ENCODE results near the gene KIF22. TPM values are rescaled to one million over a fixed set of nuclear protein-coding genes. Genes with fewer than 3 reads are reported as not detected.

The KIF22 gene
- total and polyA plus RNA-seq, 9 of the 15 experiments (the other 6 are each of a cell fraction or from before 2014, with no cell fraction given), result 8.7 to 232 (median 131) TPM

- peak; percentile 87; the same call in 1 of the 2 replicates for TF ChIP-seq NR3C1 (CRISPR knock-in tag; IDR thresholded peaks at IDR 0.05)
- TF ChIP-seq NR2C1 (IDR thresholded peaks at IDR 0.05), result no peak
- TF ChIP-seq NR2C1 (tag; IDR thresholded peaks at IDR 0.05), result peak; percentile 61; the same call in 1 of the 2 replicates
- 0 out of 2 replicates have a peak, but pooled peaks have one; percentile 36 for TF ChIP-seq PHTF2 (CRISPR knock-in tag; IDR thresholded peaks at IDR 0.05)
- peak; percentile 52 for TF ChIP-seq E2F8 (IDR thresholded peaks at IDR 0.05; ENCODE audit: low read depth, partially characterized antibody)
- peak; percentile 44 for TF ChIP-seq MXD1 (CRISPR knock-in tag; IDR thresholded peaks at IDR 0.05; ENCODE audit: borderline replicate concordance, poor library complexity, severe bottlenecking)
- no peak for TF ChIP-seq THAP7 (CRISPR knock-in tag; IDR thresholded peaks at IDR 0.05)
- TF ChIP-seq PTTG1 (tag; IDR thresholded peaks at IDR 0.05; ENCODE audit: low read depth), result no peak
- no peak for TF ChIP-seq NFE2L1 (tag; IDR thresholded peaks at IDR 0.05; ENCODE audit: borderline replicate concordance, low read depth)
- TF ChIP-seq ZNF584 (CRISPR knock-in tag; IDR thresholded peaks at IDR 0.05; ENCODE audit: low read depth), result 0 out of 2 replicates have a peak, but pooled peaks have one; percentile 13
- TF ChIP-seq CGGBP1 (CRISPR knock-in tag; IDR thresholded peaks at IDR 0.05), result no peak
- TF ChIP-seq SIN3B (IDR thresholded peaks at IDR 0.05; ENCODE audit: low read depth), result no peak
- peak; percentile 84; the same call in 1 of the 2 replicates for TF ChIP-seq ZNF740 (CRISPR knock-in tag; IDR thresholded peaks at IDR 0.05)
- no peak for TF ChIP-seq ZNF740 (tag; IDR thresholded peaks at IDR 0.05)
- TF ChIP-seq RBBP5 (IDR thresholded peaks at IDR 0.05; ENCODE audit: borderline replicate concordance, insufficient read depth, low read length, poor library complexity, severe bottlenecking), result peak; percentile 49
- TF ChIP-seq NR4A1 (CRISPR knock-in tag; IDR thresholded peaks at IDR 0.05), result peak; percentile 87
- TF ChIP-seq NR4A1 (tag; IDR thresholded peaks at IDR 0.05), result peak; percentile 31; the same call in 1 of the 2 replicates
- TF ChIP-seq HNRNPLL (IDR thresholded peaks at IDR 0.05; ENCODE audit: low read depth, low read length, poor library complexity, severe bottlenecking), result peak; percentile 97
- TF ChIP-seq ZNF175 (CRISPR knock-in tag; IDR thresholded peaks at IDR 0.05; ENCODE audit: low read depth), result peak; percentile 82; the same call in 1 of the 2 replicates
- no peak for TF ChIP-seq ZNF551 (CRISPR knock-in tag; IDR thresholded peaks at IDR 0.05)
- no peak for TF ChIP-seq TFAM (CRISPR knock-in tag; conservative IDR thresholded peaks at IDR 0.05)
- TF ChIP-seq CBFB (CRISPR knock-in tag; IDR thresholded peaks at IDR 0.05), result peak; percentile 68; the same call in 1 of the 2 replicates
These were observed 17.1 kb downstream of the KIF22 start (continued) for GRCh38 chr16:29807426-29808218.

Measured in K562 (cell line).